ENCODE data around the gene TMEM63C.

Gene TMEM63C

GRCh38 chr14:77286576-77286975, 105.0 kb downstream of the TMEM63C start:
- Histone ChIP-seq H3K79me2 (ENCODE audit: low read length) (no peaks in the 10 kb centered on the region), H3K4me3 (ENCODE audit: low read length) (no peak overlapping the region), H4K20me1 (ENCODE audit: insufficient read depth, low read length) (no peaks in the 10 kb centered on the region), H3K27ac (ENCODE audit: low read length) (no peak overlapping the region), H3K4me2 (ENCODE audit: low read length) (no peak overlapping the region), H2AFZ (ENCODE audit: low read depth, low read length) (no peak overlapping the region), H3K36me3 (replicated peaks; ENCODE audit: low read depth, low read length) (peaks cover 10% of the 10 kb centered on the region), H3K9me3 (ENCODE audit: insufficient read depth, low read length) (no peaks in the 10 kb centered on the region), H3K27me3 (ENCODE audit: low read depth, low read length) (no peaks in the 10 kb centered on the region), H3K4me1 (ENCODE audit: low read length) (peaks cover 6% of the 10 kb centered on the region), H3K9ac (ENCODE audit: low read length) (no peak overlapping the region)
- TF ChIP-seq EZH2phosphoT487 (IDR thresholded peaks at IDR 0.05; ENCODE audit: low read depth) = no peak
- TF ChIP-seq, protein P1, sequence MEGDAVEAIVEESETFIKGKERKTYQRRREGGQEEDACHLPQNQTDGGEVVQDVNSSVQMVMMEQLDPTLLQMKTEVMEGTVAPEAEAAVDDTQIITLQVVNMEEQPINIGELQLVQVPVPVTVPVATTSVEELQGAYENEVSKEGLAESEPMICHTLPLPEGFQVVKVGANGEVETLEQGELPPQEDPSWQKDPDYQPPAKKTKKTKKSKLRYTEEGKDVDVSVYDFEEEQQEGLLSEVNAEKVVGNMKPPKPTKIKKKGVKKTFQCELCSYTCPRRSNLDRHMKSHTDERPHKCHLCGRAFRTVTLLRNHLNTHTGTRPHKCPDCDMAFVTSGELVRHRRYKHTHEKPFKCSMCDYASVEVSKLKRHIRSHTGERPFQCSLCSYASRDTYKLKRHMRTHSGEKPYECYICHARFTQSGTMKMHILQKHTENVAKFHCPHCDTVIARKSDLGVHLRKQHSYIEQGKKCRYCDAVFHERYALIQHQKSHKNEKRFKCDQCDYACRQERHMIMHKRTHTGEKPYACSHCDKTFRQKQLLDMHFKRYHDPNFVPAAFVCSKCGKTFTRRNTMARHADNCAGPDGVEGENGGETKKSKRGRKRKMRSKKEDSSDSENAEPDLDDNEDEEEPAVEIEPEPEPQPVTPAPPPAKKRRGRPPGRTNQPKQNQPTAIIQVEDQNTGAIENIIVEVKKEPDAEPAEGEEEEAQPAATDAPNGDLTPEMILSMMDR (IDR thresholded peaks at IDR 0.05; ENCODE audit: low read depth, low read length) = no peak

DNA sequence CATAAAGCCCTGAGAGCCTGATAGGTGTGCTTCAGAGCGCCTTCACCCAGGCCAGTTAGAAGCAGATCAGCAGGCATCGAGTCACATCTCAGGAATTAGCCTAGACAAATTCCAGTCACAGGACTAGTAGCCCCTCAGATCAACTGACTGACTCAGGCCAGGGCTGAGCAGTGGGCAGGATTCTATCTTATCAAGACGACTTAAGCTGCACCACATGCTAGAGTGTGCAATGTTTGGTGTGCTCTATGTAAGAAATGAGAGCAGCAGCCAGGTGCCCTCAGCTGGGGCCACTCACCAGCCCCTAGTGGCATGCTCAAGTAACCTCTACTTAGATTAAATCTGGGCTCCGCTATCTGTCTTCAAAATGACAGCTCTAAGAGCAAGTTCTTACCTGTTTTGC, 109.1 kb downstream of the TMEM63C start:
- Histone ChIP-seq H3K36me3 (replicated peaks; ENCODE audit: low read depth, low read length) (peaks cover 5% of the 10 kb centered on the region), H3K9me3 (ENCODE audit: insufficient read depth, low read length) (no peaks in the 10 kb centered on the region), H3K79me2 (ENCODE audit: low read length) (no peaks in the 10 kb centered on the region), H3K4me2 (ENCODE audit: low read length) (no peak overlapping the region), H3K4me1 (ENCODE audit: low read length) (no peaks in the 10 kb centered on the region), H4K20me1 (ENCODE audit: insufficient read depth, low read length) (no peaks in the 10 kb centered on the region), H3K4me3 (ENCODE audit: low read length) (no peak overlapping the region), H3K27ac (ENCODE audit: low read length) (no peak overlapping the region), H3K27me3 (ENCODE audit: low read depth, low read length) (no peaks in the 10 kb centered on the region), H2AFZ (ENCODE audit: low read depth, low read length) (no peak overlapping the region), H3K9ac (ENCODE audit: low read length) (no peak overlapping the region)
- TF ChIP-seq, protein P1 (IDR thresholded peaks at IDR 0.05; ENCODE audit: low read depth, low read length) = no peak
- no peak for TF ChIP-seq EZH2phosphoT487 (IDR thresholded peaks at IDR 0.05; ENCODE audit: low read depth)

DNA sequence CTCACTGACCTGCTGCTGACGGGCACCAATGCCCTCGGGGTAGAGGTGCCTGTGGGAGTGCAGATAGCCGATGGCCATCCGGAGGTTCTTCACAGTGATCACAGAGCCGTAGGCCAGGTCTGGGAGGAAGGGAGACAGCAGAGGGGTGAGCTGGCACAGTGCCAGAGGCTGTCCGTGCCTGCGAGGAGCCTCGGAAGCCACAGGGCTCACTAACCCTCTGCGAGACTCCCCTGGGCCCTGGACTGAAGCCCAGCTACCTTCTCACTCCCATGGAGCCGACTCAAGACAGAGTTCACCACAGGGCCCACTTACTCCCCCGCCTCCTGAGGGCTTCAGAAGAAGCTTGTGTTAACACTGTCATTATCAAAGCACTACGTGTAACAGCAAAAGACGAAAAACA, 114.6 kb downstream of the TMEM63C start:
- TF ChIP-seq, protein P1 (IDR thresholded peaks at IDR 0.05; ENCODE audit: low read depth, low read length) = no peak
- TF ChIP-seq EZH2phosphoT487 (IDR thresholded peaks at IDR 0.05; ENCODE audit: low read depth) = no peak
- Histone ChIP-seq H3K79me2 (ENCODE audit: low read length) (no peaks in the 10 kb centered on the region), H3K4me3 (ENCODE audit: low read length) (no peak overlapping the region), H3K27ac (ENCODE audit: low read length) (no peak overlapping the region), H3K9ac (ENCODE audit: low read length) (no peak overlapping the region), H3K9me3 (ENCODE audit: insufficient read depth, low read length) (no peaks in the 10 kb centered on the region), H3K4me1 (ENCODE audit: low read length) (no peaks in the 10 kb centered on the region), H4K20me1 (ENCODE audit: insufficient read depth, low read length) (no peaks in the 10 kb centered on the region), H3K4me2 (ENCODE audit: low read length) (no peak overlapping the region), H3K27me3 (ENCODE audit: low read depth, low read length) (no peaks in the 10 kb centered on the region), H2AFZ (ENCODE audit: low read depth, low read length) (no peak overlapping the region), H3K36me3 (replicated peaks; ENCODE audit: low read depth, low read length) (peaks cover 8% of the 10 kb centered on the region)

DNA sequence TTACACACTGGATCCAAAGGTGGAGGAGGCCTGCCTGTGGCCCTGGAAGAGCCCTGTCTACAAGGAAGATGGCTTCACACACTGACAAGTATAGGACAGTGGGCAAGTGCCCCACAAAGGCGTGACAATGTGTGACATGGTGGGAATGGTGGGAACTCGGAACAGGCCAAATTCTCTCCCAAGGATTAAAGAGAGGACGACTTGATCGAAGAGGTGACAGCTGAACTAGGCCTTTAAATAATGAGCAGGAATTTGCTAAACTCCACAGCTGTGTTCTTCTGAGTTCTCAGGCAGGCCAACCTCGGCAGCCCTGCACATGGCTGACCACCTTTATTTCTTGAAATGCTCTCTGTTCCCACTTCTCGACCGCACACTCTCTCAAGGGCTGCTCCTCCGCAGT, 115.3 kb downstream of the TMEM63C start:
- H3K4me2 ChIP-seq (ENCODE audit: low read length) = no peak overlapping the region
- H3K36me3 ChIP-seq (replicated peaks; ENCODE audit: low read depth, low read length) = peaks cover 8% of the 10 kb centered on the region
- no peak for TF ChIP-seq EZH2phosphoT487 (IDR thresholded peaks at IDR 0.05; ENCODE audit: low read depth)
- TF ChIP-seq, protein P1 (IDR thresholded peaks at IDR 0.05; ENCODE audit: low read depth, low read length) = no peak
- no peak overlapping the region for H3K4me3 ChIP-seq (ENCODE audit: low read length)
- H3K4me1 ChIP-seq (ENCODE audit: low read length) = no peaks in the 10 kb centered on the region
- no peaks in the 10 kb centered on the region for H4K20me1 ChIP-seq (ENCODE audit: insufficient read depth, low read length)
- no peaks in the 10 kb centered on the region for H3K27me3 ChIP-seq (ENCODE audit: low read depth, low read length)
- H3K9ac ChIP-seq (ENCODE audit: low read length) = no peak overlapping the region
- H3K27ac ChIP-seq (ENCODE audit: low read length) = no peak overlapping the region
- H3K9me3 ChIP-seq (ENCODE audit: insufficient read depth, low read length) = no peaks in the 10 kb centered on the region
- no peaks in the 10 kb centered on the region for H3K79me2 ChIP-seq (ENCODE audit: low read length)
- H2AFZ ChIP-seq (ENCODE audit: low read depth, low read length) = no peak overlapping the region
